Measurements from ENCODE around the gene TCEAL9. TPM values are rescaled to one million over a fixed set of nuclear protein-coding genes. Genes with fewer than 3 reads are reported as not detected.
A peak's percentile ranks its signal among the peaks of the same experiment; 100 is the strongest.
"Not testable (repeated sequence)": the region's sequence is repeated elsewhere in the genome, so short reads cannot be mapped to it uniquely, and the experiment has no call there.

TCEAL9 gene
- total RNA-seq, 1 experiment from 2014 or later, result 114 TPM

DNA sequence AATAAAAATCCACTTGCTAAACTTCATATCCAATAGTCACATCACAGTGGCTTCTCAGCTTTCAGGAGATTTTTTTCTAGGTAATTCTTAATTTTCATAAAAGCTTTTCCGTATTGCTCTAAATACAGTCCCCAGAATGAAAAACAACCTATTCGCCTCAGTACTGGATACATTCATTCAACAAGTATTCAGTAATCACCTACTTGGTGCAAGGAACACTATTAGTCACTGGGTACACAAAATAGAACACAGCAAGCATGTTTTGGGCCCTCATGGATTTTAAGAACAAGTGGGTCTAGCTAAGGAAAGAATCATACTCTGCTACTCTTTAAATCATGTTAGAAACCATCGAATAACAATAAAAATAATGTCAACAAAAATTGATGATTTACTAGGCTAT is 17.3 kb downstream of the TCEAL9 start:
- no peak for DNase-seq (ENCODE audit: low read depth)

DNA sequence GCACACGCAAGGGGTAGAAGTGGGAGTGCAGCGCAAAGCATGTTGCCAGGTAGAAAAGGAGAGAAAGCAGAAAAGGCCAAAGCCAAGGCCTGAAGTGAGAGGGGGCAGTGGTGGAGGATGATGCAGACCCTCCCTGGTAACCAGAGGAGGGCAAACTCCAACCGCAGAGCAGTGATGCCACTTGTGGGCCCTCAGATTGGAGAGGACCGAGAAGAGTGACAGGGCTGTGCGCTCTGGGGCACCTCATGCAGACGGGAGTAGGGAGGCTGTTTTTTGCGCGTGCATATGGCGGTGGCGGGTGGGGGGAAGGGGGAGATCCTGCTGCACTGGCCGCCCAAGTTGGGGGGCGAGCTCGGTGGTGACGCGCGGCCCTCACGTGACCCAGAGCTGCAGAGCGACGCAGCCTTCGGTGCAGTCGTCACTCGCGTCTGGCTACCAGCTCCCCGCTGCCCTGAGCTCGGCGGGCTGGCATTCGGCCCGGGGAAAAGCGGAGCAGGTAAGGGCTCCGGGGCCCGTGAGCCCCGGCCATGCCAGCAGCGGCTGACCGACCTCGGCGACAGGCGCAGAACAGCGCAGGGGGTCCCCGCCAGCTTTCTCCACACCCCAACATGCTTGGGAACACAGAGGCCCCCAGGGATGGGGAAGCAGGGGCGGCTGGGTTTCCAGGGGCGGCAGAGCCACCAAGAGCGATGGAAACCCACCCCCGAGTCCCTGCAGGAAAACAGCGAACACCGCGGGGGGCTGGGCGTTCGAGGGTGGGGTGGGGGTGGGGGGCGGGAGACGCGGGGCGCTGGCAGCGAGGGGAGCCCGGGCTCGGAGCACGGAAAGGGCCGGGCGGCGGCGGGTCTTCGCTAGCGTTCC is 20.0 kb downstream of the TCEAL9 start, which contains the start of gene BEX3:
Gene BEX3, plus strand, starts transcription at position 421 of the 861 bp plus-strand sequence. CDS start 984 bp downstream, outside the sequence.
- peak; percentile 38 for DNase-seq (ENCODE audit: low read depth)

DNA sequence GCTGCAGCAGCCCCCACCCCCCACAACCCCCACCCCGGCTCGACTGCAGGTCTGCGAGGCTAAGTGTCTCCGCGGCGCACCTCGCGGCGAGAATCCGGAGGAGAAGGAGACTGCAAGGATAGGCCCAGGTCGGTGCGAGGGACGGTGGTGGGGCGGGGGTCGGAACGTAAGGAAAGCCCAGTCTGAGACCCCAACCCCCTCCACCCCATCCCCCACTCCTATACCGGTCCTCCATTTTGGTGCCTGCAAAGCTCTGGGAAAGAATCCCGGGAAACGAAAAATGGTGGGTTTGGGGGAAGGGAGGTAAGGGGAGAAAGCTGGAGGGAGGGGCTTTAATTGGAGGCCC is 20.6 kb downstream of the TCEAL9 start:
- DNase-seq (ENCODE audit: low read depth), result peak; percentile 9

DNA sequence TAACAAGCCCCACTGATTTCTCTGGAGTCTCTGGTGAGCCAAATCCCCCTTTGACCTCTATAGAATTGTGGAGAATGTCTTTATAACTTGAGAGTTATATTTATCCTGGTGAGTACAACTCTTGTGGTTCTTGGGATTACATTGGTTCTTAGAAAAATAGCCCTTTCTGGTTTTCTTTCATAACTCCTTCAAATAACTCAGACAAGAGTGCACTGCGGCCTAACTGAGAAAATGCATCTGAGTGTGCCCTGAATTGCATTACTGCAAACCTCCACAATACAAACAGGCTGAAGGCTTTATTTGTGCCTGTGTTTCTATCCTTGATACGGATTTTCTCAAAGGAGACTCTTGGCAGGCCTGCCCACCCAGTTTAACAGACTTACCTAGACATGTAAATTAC is 22.7 kb downstream of the TCEAL9 start:
- DNase-seq (ENCODE audit: low read depth), result no peak

DNA sequence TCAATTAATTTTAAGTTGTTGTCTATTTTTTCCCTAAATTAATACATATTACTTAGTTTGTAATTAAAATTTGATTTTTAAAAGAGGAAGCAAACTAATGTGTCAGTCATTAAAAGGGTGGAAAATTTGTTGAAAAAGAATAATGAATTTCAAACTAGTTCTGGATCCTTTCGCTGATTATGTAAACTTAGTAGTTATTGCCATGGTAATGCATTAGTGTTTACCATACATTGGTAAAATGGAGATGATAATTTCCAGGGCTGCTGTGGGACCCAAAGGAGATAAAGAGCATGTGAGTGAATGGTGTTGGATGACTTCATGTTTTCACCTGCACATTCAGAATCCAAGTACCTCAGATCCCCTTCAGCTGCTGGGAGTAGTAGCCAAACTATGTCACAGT is 26.6 kb downstream of the TCEAL9 start:
- no peak for DNase-seq (ENCODE audit: low read depth)

DNA sequence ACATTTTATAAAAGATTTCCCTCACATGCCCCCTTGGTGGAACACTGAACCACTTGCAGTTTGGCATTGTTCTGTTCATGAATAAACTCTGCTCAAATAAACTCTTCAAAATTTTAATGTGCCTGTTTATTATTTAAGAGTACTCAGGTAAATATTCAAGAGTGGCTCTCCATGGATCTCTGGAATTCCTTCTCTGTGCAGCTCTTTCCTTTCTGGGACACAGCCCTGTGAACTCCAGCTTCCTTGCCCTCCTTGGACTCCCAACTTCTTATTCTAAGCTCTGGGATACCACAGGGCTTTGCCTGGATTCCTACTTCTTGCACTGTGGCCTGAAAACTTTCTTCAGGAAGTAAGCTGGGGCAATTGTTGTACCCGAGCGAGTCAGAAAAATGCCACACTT is 28.4 kb downstream of the TCEAL9 start:
- DNase-seq (ENCODE audit: low read depth), result no peak

DNA sequence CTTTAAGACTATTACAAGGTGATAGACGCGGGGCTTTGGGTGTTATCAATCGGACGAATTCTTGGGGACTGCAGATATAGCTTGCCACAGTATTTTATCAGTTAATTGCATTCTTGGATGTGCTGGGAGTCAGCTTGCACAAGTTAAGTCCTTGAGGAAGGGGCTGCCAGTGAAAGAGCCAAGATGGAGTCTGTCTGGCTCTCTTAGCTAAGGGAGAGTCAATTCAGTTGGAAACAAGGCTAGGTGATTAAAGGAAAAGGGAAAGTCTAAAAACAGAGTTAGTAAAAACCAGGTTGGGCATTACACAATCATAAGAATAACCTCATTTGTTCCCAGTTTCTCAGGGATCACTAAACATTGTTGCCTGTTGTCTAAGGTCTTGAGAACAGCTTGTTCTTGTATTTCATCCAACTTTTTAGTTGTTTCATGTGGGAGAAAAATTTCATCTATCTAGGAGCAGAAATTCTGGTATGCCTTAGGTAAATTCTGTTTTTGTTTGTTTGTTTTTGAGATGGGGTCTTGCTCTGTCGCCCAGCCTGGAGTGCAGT is 29.1 kb downstream of the TCEAL9 start:
- not testable (repeated sequence) for DNase-seq (ENCODE audit: low read depth)

DNA sequence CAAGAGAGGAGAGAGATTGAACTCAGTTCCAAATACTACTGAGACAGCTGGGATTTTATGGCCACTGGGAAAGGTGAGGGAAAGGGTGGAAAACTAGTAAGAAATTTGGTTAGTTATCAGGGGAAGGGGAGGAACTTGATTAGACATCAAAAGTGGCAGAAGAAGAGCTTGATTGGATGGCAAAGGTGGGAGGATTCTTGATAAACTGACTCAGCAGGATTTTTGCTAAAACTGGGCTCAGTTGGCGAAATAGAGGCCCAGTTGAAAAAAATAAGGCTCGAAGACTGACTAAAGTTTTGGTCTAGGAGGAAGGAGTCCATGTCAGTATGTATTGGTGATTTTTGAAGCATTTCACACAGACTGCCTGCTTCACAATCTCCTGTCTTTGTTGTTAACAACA is 30.0 kb downstream of the TCEAL9 start:
- no peak for DNase-seq (ENCODE audit: low read depth)

DNA sequence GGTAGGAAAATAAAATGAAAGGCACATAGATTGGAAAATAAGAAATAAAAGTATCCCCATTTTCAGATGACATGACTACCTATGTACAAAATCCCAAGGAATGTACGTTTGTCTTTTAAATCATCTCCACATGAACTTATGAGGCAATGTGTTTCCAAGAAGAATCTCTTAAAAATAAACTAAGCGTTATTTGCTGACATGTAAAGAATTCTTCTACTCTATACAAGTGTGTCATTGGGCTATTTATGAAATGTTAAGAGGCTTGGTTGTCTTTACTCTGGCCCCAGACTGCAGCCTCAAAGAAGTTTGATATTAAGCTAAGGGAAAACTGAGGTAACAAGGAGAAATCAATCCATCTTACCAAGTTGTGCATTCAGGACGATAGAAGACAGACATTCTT is 37.2 kb downstream of the TCEAL9 start:
- no peak for DNase-seq (ENCODE audit: low read depth)

DNA sequence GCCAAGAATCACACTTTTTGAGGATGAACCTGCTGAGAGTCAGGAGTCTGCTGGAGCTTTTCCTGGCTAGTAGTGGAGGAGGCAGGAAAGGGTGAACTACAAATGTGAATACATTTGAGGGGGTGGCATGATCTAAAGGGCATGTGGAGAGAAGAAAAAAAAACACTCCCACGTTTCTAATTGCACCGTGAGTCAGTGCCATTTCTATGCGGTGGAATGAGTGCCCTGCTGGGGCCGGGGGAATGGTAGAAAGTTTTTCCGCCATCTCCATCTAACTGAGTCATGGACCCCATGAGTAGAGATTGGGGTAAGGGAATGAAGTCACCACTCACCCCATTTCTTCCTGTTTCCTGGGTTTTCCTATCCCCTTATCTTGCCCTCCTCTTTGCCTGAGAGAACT is 39.9 kb downstream of the TCEAL9 start:
- peak; percentile 29 for DNase-seq (ENCODE audit: low read depth)

DNA sequence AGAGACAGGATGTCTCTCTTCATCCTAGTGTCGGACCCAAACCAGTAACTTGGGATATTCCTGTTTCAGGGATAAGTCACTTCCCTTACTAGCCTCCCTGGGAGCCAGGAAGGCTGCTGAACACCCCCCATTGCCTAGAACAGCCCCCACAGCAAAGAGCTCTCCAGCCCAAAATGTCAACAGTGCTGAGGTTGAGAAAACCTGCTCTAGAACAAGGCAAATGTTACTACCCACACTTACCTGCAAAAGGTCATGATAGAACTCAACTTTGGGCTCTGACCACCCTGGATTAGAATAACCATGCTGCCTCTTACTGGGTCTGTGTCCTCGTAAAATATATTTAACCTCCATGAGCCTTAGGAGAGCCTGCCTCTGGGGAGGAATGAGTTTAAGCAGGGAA is 40.4 kb downstream of the TCEAL9 start:
- no peak for DNase-seq (ENCODE audit: low read depth)

DNA sequence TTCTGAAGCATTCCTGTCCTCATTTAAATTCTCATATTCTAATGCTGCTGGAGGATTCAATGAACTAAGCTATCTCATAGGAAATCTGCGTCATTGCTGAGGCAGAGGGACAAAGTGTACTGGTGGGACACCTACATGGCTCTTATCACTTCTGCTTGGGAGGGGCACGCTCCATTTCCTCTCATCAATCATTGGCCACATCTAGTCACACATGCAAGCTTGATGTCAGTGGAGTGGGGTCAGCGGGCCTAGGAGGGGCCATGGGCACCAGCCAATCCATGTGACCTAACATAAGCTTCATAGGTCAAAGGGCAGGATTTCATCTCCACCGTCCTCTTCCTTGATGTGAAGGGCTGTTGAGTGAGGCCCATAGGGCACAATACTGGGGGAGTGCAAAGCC is 41.4 kb downstream of the TCEAL9 start:
- DNase-seq (ENCODE audit: low read depth), result no peak

DNA sequence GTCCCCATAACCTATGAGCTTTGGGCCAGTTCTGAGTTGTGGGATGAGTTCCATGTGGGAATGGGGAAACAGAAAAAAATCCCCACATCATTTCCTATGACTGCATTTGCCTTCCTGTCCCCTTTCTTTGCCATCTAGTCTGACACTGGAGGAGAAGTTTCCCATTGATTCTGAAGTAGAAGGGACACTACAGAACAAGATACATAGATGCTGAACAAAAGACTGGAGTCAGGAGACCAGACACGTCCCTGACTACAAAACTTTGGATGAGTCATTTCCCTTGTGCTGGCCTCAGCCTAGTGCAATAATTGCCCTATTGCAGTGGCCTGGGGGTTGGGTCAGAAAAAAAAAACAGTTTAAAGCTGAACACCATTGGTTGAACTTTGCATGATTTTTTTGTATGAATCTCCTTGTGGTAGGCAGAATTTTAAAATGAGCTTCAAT is 42.1 kb downstream of the TCEAL9 start:
- DNase-seq (ENCODE audit: low read depth), result peak; percentile 77

DNA sequence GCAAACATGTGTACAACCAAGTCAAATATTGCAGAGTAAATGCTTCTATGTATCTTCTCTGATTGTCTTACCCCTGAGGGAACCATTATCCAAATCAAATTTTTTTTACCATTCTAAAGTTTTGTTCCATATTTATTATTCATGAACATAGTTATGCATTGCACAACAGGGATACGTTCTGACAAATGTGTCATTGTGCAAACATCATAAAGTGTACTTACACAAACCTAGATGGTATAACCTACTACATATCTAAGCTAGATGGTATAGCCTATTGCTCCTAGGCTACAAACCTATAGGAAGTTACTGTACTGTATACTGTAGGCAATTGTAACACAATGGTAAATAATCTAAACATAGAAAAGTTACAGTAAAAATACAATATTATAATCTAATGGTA is 43.4 kb downstream of the TCEAL9 start:
- no peak for DNase-seq (ENCODE audit: low read depth)

DNA sequence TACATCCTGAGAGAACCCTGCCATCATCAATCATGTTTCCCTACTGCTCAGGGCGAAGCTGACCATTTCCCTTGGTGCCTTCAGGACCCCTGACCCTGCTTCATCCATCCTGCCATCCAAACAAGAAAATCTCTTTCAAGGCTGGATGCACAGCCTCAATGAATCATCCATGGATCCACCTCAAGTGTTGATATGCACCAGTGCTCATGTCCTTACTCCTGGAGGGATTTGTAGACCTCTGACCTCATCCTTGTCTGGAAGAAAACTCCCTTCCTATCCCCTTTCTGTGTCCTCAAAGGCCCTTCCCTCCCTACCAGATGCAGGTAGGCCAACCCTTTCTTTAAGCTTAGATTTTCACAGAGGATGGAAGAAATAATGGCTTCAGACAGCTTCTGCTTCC is 44.6 kb downstream of the TCEAL9 start:
- no peak for DNase-seq (ENCODE audit: low read depth)

DNA sequence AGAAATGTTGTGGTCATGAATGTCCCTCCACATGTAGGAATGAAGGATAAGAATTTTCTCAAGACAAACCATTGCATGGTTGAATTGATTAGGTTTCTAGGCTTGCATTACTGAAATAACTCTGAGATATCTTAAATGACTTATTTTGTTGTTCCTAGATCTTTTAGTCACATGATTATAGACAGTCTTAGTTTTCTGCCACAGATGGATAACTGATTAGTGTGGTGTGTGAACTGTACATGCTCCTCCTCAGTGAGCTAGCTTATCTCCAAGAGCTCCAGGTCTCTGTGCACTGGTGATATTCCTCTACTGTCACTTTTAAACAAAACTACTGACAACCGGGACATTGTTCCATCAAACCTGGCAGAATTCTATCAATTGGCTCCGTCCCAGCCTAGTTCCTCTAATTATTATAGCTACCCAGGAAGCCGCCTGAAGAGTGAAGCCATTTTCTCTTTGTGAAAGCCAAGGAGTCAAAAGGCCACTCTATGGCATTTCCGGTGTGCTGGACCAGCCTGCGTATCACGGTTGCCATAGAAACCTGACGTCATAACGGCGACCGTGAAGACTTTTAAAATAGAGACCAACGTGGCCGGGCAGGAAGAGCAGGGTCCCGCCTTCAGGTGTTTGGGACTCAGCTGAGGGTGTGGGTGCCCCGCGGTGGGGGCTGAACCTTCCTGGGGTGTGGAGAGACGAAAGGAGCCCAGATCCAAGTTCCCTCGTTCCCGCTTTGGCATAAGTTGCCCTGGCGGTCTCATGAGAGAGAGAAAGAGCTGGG is 48.1 kb downstream of the TCEAL9 start:
- peak; percentile 79 for DNase-seq (ENCODE audit: low read depth)

DNA sequence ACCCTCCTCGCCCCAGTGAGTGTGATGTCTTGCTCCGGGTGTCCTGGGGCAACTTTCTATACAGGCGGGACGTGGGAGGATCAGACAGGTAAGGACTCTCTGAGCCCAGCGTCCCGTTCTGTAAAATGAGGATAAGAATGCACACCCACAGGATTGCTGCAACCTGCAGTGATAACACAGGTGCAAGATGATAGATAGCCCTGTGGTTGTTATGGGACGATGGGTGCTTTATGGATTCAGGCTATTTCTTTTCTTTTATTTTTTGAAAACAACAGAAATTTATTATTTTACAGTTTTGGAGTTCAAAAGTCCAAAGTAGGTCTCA is 48.7 kb downstream of the TCEAL9 start:
- no peak for DNase-seq (ENCODE audit: low read depth)

DNA sequence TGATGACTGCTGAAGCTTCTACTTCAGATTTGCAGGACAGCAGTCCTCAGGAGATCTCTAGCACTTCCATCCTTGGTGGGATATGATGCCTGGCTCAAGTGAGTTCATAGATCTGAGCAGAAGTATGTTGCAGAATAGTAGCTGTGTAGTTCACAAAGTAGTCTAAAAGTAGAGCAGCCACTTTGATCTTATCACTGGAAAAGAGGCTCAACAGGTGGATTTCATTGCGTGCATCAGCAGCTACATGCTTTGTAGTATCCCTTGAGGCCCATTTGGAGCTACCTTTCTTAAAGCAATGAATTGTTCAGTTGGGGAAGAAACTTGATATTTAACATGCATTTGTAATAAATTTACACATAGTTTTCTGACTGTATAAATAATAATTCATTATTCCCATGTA is 50.0 kb downstream of the TCEAL9 start:
- DNase-seq (ENCODE audit: low read depth), result no peak

DNA sequence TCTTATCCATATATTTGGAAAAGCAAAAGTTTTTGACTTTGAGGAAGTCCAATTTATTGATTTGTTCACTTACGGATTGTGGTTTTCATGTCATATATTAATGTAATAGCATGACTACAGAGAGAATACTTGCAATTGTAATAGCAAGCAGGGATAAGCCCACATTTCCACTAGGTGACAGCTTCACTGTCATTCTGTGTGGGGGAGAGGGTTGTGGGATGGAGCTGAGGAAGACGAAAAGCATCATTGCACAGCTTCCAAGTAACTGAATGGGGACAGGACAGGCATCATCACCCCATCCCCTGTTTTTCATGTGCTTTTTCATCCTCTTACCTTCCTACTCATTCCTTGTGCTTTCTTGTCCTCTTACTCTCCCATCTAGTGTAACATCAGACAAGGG is 51.5 kb downstream of the TCEAL9 start:
- DNase-seq (ENCODE audit: low read depth), result no peak

Measured in RPMI7951 (cell line).